Neural progenitor cell (in vitro differentiated cells): ENCODE measurements around the gene LYRM4. TPM values are rescaled to one million over a fixed set of nuclear protein-coding genes. Genes with fewer than 3 reads are reported as not detected.

ENCODE experiments used
- DNase-seq: peaks from one replicate; pipeline ENCODE4 v3.0.0-alpha.2; 2016; ENCODE audit warnings: low spot score
- H2AFZ ChIP-seq: fragments of 200-600 bp; sonication (generic); replicated peaks from 2 replicates; pipeline ENCODE4 v1.6.1; 2016; ENCODE audit warnings: antibody characterized with exemption
- H3F3A ChIP-seq: fragments of 200-600 bp; sonication (generic); 2 replicates; pipeline ENCODE4 v1.6.1; 2016; ENCODE audit warnings: antibody characterized with exemption, low read depth
- H3K27ac ChIP-seq: fragments of 200-600 bp; sonication (generic); 2 replicates; pipeline ENCODE4 v1.5.1; 2016; ENCODE audit warnings: mild to moderate bottlenecking
- H3K27me3 ChIP-seq: fragments of 200-600 bp; sonication (generic); 2 replicates; pipeline ENCODE4 v1.6.1; 2016; ENCODE audit warnings: mild to moderate bottlenecking, moderate library complexity
- H3K36me3 ChIP-seq: fragments of 200-600 bp; sonication (generic); 2 replicates; pipeline ENCODE4 v1.5.1; 2016
- H3K4me1 ChIP-seq: fragments of 200-600 bp; sonication (generic); 2 replicates; pipeline ENCODE4 v1.6.1; 2016; ENCODE audit warnings: mixed run types
- H3K4me2 ChIP-seq: fragments of 200-600 bp; sonication (generic); 2 replicates; pipeline ENCODE4 v1.6.1; 2016
- H3K4me3 ChIP-seq: fragments of 200-600 bp; sonication (generic); 2 replicates; pipeline ENCODE4 v1.5.1; 2016
- H3K79me2 ChIP-seq: fragments of 200-600 bp; sonication (generic); 2 replicates; pipeline ENCODE4 v1.6.1; 2016; ENCODE audit warnings: low read depth
- H3K9ac ChIP-seq: fragments of 200-600 bp; sonication (generic); 2 replicates; pipeline ENCODE4 v1.6.1; 2016
- H3K9me3 ChIP-seq: fragments of 200-600 bp; sonication (generic); 2 replicates; pipeline ENCODE4 v1.5.1; 2016; ENCODE audit warnings: low read depth
- H4K20me1 ChIP-seq: fragments of 200-600 bp; sonication (generic); 2 replicates; pipeline ENCODE4 v1.6.1; 2016; ENCODE audit warnings: low read depth
- H3K27ac Mint-ChIP-seq: 3 replicates; pipeline ENCODE4 v1.8.0; 2021; ENCODE audit warnings: mixed read lengths
- H3K27me3 Mint-ChIP-seq: 2 replicates; pipeline ENCODE4 v1.8.0; 2022; ENCODE audit warnings: low read depth, mild to moderate bottlenecking, inconsistent platforms, moderate library complexity, mixed read lengths; ENCODE audit not compliant: insufficient read depth
- H3K36me3 Mint-ChIP-seq: 3 replicates; pipeline ENCODE4 v1.8.0; 2021; ENCODE audit warnings: mixed read lengths
- H3K4me1 Mint-ChIP-seq: 3 replicates; pipeline ENCODE4 v1.8.0; 2021; ENCODE audit warnings: mixed read lengths
- H3K4me3 Mint-ChIP-seq: 3 replicates; pipeline ENCODE4 v1.8.0; 2021; ENCODE audit warnings: mild to moderate bottlenecking, moderate library complexity, mixed read lengths
- H3K9me3 Mint-ChIP-seq: 3 replicates; pipeline ENCODE4 v1.8.0; 2020; ENCODE audit warnings: mixed read lengths
- CTCF ChIP-seq: fragments of 200-600 bp; sonication (generic); IDR thresholded peaks from 2 replicates; pipeline ENCODE4 v1.5.1; 2017; ENCODE audit warnings: antibody characterized with exemption, mild to moderate bottlenecking
- EZH2 ChIP-seq: fragments of 200-600 bp; sonication (generic); IDR thresholded peaks from 2 replicates; pipeline ENCODE4 v1.6.1; 2017; ENCODE audit warnings: antibody characterized with exemption, mild to moderate bottlenecking, moderate library complexity
- EZH2phosphoT487 ChIP-seq: fragments of 200-600 bp; sonication (generic); IDR thresholded peaks from 2 replicates; pipeline ENCODE4 v1.6.1; 2017; ENCODE audit warnings: antibody characterized with exemption
- total RNA-seq: library from RNA; depleted of rRNA; stranded (reverse); fragments of >200 nt; gene quantifications from 2 replicates; pipeline ENCODE4 v1.2.3, GENCODE V29; 2015; ENCODE audit warnings: low replicate concordance

LYRM4 gene
- total RNA-seq, 1 donor from 2014 or later = 23.9 TPM

DNA sequence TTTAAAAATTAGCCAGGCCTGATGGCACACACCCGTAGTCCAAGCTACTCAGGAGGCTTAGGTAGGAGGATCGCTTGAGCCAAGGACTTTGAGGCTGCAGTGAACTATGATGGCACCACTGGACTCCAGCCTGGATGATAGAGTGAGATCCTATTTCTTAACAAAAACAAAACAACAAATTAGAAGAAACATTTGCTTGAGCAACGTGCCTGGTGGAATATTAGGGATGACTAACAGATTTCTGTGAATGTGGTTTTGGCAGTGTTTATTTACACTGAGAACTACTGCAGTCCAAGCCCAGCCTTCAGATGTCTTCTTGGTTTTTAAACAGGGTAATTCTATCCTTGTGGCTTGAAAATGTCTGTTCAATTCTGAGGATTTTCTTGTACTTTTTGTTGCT lies 166.4 kb downstream of the LYRM4 start:
- Mint-ChIP-seq H3K9me3 (no peaks in the 10 kb centered on the region), H3K27ac (no peak overlapping the region), H3K36me3 (no peaks in the 10 kb centered on the region), H3K27me3 (peaks cover 3% of the 10 kb centered on the region), H3K4me3 (no peak overlapping the region), H3K4me1 (no peaks in the 10 kb centered on the region)
- Histone ChIP-seq H3K27me3 (peaks cover 4% of the 10 kb centered on the region), H3F3A (no peaks in the 10 kb centered on the region), H3K4me3 (no peak overlapping the region), H3K9me3 (no peaks in the 10 kb centered on the region), H3K27ac (no peak overlapping the region), H2AFZ (no peak overlapping the region), H3K4me2 (no peak overlapping the region), H3K9ac (no peak overlapping the region), H4K20me1 (no peaks in the 10 kb centered on the region), H3K79me2 (no peaks in the 10 kb centered on the region), H3K4me1 (no peaks in the 10 kb centered on the region), H3K36me3 (no peaks in the 10 kb centered on the region)
- DNase-seq = no peak
- TF ChIP-seq EZH2phosphoT487 (no peak), EZH2 (no peak), CTCF (no peak)

DNA sequence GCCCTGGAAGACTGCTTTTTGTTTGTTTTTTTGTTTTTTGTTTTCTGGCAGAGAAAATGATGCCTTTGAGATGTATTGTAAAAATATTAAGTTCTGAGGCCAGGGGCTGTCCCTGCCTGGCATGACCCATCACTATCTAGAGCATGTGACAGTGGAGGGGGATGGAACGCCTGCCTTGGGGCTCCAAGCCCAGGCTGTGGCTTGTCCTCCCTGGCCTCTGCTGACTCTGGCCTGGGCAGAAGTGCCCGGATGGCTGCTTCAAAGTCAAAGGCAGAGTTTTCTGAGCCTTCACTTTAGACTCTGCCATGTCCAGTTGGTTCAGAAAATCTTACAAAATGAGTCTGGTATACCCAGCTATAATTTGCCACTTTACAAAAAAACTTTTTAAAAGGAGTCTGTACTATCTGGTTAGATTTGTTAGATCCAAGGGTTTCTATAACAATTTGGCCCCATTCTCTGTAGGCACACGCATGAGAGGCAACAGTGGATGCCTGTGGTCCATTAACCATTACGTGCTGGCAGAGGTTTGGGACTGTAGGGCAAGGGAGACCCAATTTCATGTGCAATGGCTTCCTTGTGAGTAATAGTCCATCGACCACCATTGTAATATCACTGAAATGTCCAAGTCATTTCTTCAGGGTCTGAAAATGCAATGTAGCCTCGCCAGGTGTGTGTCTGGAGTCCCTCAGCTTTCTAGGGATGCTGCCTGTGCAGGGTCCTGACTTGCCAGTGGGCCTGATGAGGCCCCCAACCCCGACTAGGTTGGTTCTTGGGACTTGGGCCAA lies 167.3 kb downstream of the LYRM4 start:
- no peaks in the 10 kb centered on the region for H3K9me3 ChIP-seq

DNA sequence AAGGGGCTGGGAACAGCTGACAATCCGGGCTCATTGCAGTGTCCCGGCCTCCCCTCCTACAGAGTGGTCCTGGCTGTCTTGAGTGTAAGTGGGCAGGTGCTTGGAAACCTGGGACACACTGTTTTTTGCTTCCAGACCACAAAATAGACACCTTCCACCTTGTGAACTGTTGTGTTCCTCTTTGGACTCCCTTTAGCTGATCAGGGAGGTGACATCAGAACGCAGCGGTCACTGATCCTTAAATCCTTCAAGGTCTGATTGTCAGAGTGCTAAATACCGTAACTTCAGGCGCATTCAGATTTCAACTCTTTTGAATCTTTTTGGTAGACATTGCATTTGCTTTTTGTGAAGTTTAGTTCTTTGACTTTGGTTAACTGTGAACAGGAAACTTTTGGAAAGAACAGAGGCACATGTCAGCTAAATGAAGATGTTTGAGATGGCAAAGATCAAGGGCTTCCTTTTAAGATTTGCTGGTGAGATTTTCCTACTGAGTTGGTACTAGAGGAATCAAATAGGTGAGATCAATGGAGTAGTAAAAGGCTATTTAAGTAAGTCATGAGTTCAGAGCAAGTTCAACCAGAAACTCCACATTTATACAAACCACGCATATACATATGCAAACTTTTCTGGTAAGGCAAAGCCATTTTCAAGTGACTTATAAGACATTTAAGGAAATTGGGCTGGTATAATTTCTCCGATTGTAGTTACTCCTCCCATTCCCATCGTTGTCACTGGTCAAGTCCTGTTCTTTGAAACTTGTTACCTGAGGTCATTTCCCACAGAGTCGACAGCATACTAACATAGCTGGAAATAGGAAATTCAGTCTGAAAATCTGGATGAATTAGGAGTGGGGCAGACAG lies 169.3 kb downstream of the LYRM4 start:
- Histone ChIP-seq H3K4me3 (no peak overlapping the region), H3K79me2 (no peaks in the 10 kb centered on the region), H3K27me3 (peaks cover 32% of the 10 kb centered on the region), H3K9ac (no peak overlapping the region), H3K4me2 (no peak overlapping the region), H2AFZ (no peak overlapping the region), H3K4me1 (peaks cover 6% of the 10 kb centered on the region), H3K27ac (no peak overlapping the region), H3F3A (peaks cover 4% of the 10 kb centered on the region), H4K20me1 (peaks cover 5% of the 10 kb centered on the region), H3K9me3 (no peaks in the 10 kb centered on the region), H3K36me3 (no peaks in the 10 kb centered on the region)
- Mint-ChIP-seq H3K4me1 (peaks cover 5% of the 10 kb centered on the region), H3K27me3 (peaks cover 7% of the 10 kb centered on the region), H3K4me3 (no peak overlapping the region), H3K36me3 (no peaks in the 10 kb centered on the region), H3K9me3 (no peaks in the 10 kb centered on the region), H3K27ac (no peak overlapping the region)
- no peak for DNase-seq
- TF ChIP-seq EZH2 (no peak), CTCF (no peak), EZH2phosphoT487 (no peak)

More for the DNA sequence above, 167.3 kb downstream of the LYRM4 start:
- H3F3A ChIP-seq = no peaks in the 10 kb centered on the region
- Mint-ChIP-seq H3K27ac (no peak overlapping the region), H3K36me3 (no peaks in the 10 kb centered on the region), H3K4me1 (no peaks in the 10 kb centered on the region), H3K9me3 (no peaks in the 10 kb centered on the region), H3K4me3 (no peak overlapping the region), H3K27me3 (peaks cover 2% of the 10 kb centered on the region)
- H3K4me3 ChIP-seq = no peak overlapping the region
- no peaks in the 10 kb centered on the region for H3K36me3 ChIP-seq
- H3K27ac ChIP-seq = no peak overlapping the region
- no peak overlapping the region for H2AFZ ChIP-seq
- no peak for TF ChIP-seq CTCF
- TF ChIP-seq EZH2 = no peak
- no peak for TF ChIP-seq EZH2phosphoT487
- H3K9ac ChIP-seq = no peak overlapping the region
- H3K27me3 ChIP-seq = peaks cover 13% of the 10 kb centered on the region
- no peak overlapping the region for H3K4me2 ChIP-seq
- H3K4me1 ChIP-seq = no peaks in the 10 kb centered on the region
- H4K20me1 ChIP-seq = no peaks in the 10 kb centered on the region
- DNase-seq = no peak
- H3K79me2 ChIP-seq = no peaks in the 10 kb centered on the region
